ENCODE measurements around the gene MRPL28.
"Not testable (repeated sequence)": the region's sequence is repeated elsewhere in the genome, so short reads cannot be mapped to it uniquely, and the experiment has no call there.

The MRPL28 gene

GRCh38 chr16:370443-370842 lies at the start of gene MRPL28:
TSS of gene MRPL28 (minus strand) at chr16:370538. CDS start at chr16:370218, 320 bp downstream.
- peak; percentile 85 for DNase-seq (ENCODE audit: low read depth, low spot score)

- DNase-seq (ENCODE audit: low read depth, low spot score) = not testable (repeated sequence)
These were observed 44.8 kb upstream of the MRPL28 start for GRCh38 chr16:415170-415498.

GRCh38 chr16:414395-415169 lies 44.2 kb upstream of the MRPL28 start:
- no peak for DNase-seq (ENCODE audit: low read depth, low spot score)

GRCh38 chr16:411576-412265 lies 41.4 kb upstream of the MRPL28 start:
- DNase-seq (ENCODE audit: low read depth, low spot score) = no peak

GRCh38 chr16:410516-411178 lies 40.3 kb upstream of the MRPL28 start:
- DNase-seq (ENCODE audit: low read depth, low spot score) = no peak

GRCh38 chr16:407253-407652 lies 36.9 kb upstream of the MRPL28 start:
- no peak for DNase-seq (ENCODE audit: low read depth, low spot score)

- DNase-seq (ENCODE audit: low read depth, low spot score) = no peak
These were observed 35.5 kb upstream of the MRPL28 start for GRCh38 chr16:405548-406506.

GRCh38 chr16:404971-405486 lies 34.7 kb upstream of the MRPL28 start:
- DNase-seq (ENCODE audit: low read depth, low spot score) = no peak

- no peak for DNase-seq (ENCODE audit: low read depth, low spot score)
These were observed 31.4 kb upstream of the MRPL28 start, which contains the start of gene DECR2 for GRCh38 chr16:401468-402348. TSS of gene DECR2 (plus strand) at chr16:401885. CDS start at chr16:401964, 79 bp downstream.

- DNase-seq (ENCODE audit: low read depth, low spot score) = no peak
These were observed 29.8 kb upstream of the MRPL28 start for GRCh38 chr16:400061-400591.

GRCh38 chr16:399340-400019 lies 29.1 kb upstream of the MRPL28 start:
- no peak for DNase-seq (ENCODE audit: low read depth, low spot score)

GRCh38 chr16:398561-399339 lies 28.4 kb upstream of the MRPL28 start:
- no peak for DNase-seq (ENCODE audit: low read depth, low spot score)

GRCh38 chr16:397736-398332 lies 27.5 kb upstream of the MRPL28 start:
- no peak for DNase-seq (ENCODE audit: low read depth, low spot score)

GRCh38 chr16:397135-397661 lies 26.9 kb upstream of the MRPL28 start, which contains the start of gene NME4:
TSS of gene NME4 (plus strand) at chr16:397199. CDS start at chr16:397223, 24 bp downstream.
- DNase-seq (ENCODE audit: low read depth, low spot score) = no peak

- no peak for DNase-seq (ENCODE audit: low read depth, low spot score)
These were observed 26.3 kb upstream of the MRPL28 start for GRCh38 chr16:396605-397004.

- DNase-seq (ENCODE audit: low read depth, low spot score) = no peak
These were observed 25.9 kb upstream of the MRPL28 start for GRCh38 chr16:396199-396598.

- DNase-seq (ENCODE audit: low read depth, low spot score) = no peak
These were observed 22.2 kb upstream of the MRPL28 start for GRCh38 chr16:392450-393030.

Data from iPS DF 19.7 (cell line).